Stomach (tissue), 9 donors: ENCODE data around the gene RTN4. TPM values are rescaled to one million over a fixed set of nuclear protein-coding genes. Genes with fewer than 3 reads are reported as not detected.

ENCODE experiments used
- DNase-seq, 2 donors: peaks; one replicate each; pipeline versions ENCODE4 v3.0.0 to v3.0.0-alpha.2; 2013 to 2019
- H3K27ac ChIP-seq, 5 donors: fragments of 200-600 bp in 4 of 5; sonication (generic) in 4 of 5; one replicate each; pipeline ENCODE4 v1.5.1; 2013 to 2019; ENCODE audit warnings: mild to moderate bottlenecking in 1 of 5, moderate library complexity in 1 of 5
- H3K27me3 ChIP-seq, 3 donors: fragments of 200-600 bp; sonication (generic); one replicate each; pipeline ENCODE4 v1.5.1; 2017 to 2019; ENCODE audit warnings: mixed run types in 1 of 3
- H3K36me3 ChIP-seq, 4 donors: fragments of 200-600 bp; sonication (generic); 1 replicate in 3 of 4; 2 replicates in 1 of 4; pipeline ENCODE4 v1.5.1; 2016 to 2019
- H3K4me1 ChIP-seq, 4 donors: fragments of 200-600 bp; sonication (generic); one replicate each; pipeline ENCODE4 v1.5.1; 2016 to 2019
- H3K4me3 ChIP-seq, 4 donors: fragments of 200-600 bp; sonication (generic) in 3 of 4; one replicate each; pipeline ENCODE4 v1.5.1; 2016 to 2019; ENCODE audit warnings: mild to moderate bottlenecking in 1 of 4
- H3K9me3 ChIP-seq, 4 donors: fragments of 200-600 bp; sonication (generic); one replicate each; pipeline ENCODE4 v1.5.1; 2016 to 2019
- EP300 ChIP-seq: sonication (generic); formaldehyde crosslinking; IDR thresholded peaks from one replicate; pipeline ENCODE4 v1.6.1; 2017; ENCODE audit warnings: antibody characterized with exemption
- POLR2A ChIP-seq, 4 donors: fragments of 450-650 bp; IDR thresholded peaks; one replicate each; pipeline ENCODE4 v1.6.1; 2016; ENCODE audit warnings: antibody characterized with exemption in 4 of 4, control low read depth in 2 of 4, mild to moderate bottlenecking in 1 of 4, moderate library complexity in 1 of 4
- POLR2AphosphoS5 ChIP-seq, 3 donors: sonication (generic); formaldehyde crosslinking; IDR thresholded peaks; one replicate each; pipeline ENCODE4 v1.6.1; 2016; ENCODE audit warnings: antibody characterized with exemption in 3 of 3
- WGBS, 5 donors: extraction: QIAGEN DNeasy Blood & Tissue Kit in 3 of 5; methylation state at CpG; one replicate each; pipeline versions ENCODE4 v1.1.5 to v1.1.7; 2013 to 2018; 5-methylcytosine and 5-hydroxymethylcytosine counted together
- intact Hi-C: fragments of 100-400 bp; cut with DNase I; formaldehyde crosslinking; loops from one replicate; pipeline ENCODE4 v1.15.1; 2023; ENCODE audit warnings: low total_unique reads
- polyA plus RNA-seq, 3 donors: library from polyadenylated mRNA; stranded (reverse); fragments of 200-250 nt; gene quantifications; one replicate each; pipeline ENCODE4 v1.2.3, GENCODE V29; 2013
- total RNA-seq, 5 donors: library from RNA; depleted of rRNA; stranded (reverse); fragments of >200 nt; gene quantifications; one replicate each; pipeline versions ENCODE4 v1.1.0 to v1.2.3, GENCODE V29; 2014 to 2016
- TF ChIP-seq, protein P1 (sequence below), 7 experiments: fragments of 450-650 bp in 4 of 7; fragments of 200-600 bp in 3 of 7; sonication (generic) in 3 of 7; IDR thresholded peaks; one replicate each; pipeline ENCODE4 v1.5.1; 2016 to 2019; ENCODE audit warnings: antibody characterized with exemption in 7 of 7, control low read depth in 2 of 7, mild to moderate bottlenecking in 1 of 7
- donor health status: healthy with polysubstance abuse.
- donor health status: Bipolar disorder and iron deficiency.
- donor health status: healthy.

RTN4 gene
- total and polyA plus RNA-seq, 8 donors = 40.8 to 463 (median 126) TPM

DNA sequence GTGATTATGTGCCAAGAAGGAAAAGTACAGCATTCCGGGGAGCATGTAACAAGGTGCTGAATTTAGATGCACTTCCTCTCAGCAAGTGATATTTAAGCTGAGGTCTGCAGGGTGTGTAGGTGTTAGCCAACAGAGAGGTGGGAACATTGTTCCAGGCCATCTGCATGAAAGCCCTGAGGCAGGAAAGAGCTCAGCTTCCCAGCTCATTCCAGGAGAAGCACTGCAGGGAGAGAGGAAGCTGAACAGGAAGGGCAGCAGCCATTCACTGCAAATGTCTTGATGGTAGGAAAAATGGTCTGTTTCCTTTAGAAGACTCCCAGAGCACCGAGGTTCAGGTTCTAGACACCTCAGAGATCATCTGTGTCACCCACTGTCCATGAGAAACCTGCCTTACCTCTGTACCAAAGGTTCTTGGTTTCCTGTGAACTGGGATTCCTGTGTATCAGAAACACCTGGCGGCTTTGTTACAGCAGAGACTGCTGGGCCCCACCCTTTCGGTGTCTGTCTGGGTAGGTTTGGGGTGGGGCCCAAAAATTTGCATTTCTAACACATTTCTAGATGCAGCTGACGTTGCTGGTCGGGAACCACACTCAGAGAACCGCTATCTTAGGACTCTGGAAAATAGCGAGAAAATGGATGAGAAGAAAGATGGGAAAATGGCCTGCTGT, 84.0 kb downstream of the RTN4 start:
- no peak overlapping the region for H3K27ac ChIP-seq
- TF ChIP-seq EP300 (no peak), POLR2A (IDR thresholded peaks at IDR 0.05) (no peak), POLR2AphosphoS5 (IDR thresholded peaks at IDR 0.05) (no peak)
- TF ChIP-seq, protein P1, sequence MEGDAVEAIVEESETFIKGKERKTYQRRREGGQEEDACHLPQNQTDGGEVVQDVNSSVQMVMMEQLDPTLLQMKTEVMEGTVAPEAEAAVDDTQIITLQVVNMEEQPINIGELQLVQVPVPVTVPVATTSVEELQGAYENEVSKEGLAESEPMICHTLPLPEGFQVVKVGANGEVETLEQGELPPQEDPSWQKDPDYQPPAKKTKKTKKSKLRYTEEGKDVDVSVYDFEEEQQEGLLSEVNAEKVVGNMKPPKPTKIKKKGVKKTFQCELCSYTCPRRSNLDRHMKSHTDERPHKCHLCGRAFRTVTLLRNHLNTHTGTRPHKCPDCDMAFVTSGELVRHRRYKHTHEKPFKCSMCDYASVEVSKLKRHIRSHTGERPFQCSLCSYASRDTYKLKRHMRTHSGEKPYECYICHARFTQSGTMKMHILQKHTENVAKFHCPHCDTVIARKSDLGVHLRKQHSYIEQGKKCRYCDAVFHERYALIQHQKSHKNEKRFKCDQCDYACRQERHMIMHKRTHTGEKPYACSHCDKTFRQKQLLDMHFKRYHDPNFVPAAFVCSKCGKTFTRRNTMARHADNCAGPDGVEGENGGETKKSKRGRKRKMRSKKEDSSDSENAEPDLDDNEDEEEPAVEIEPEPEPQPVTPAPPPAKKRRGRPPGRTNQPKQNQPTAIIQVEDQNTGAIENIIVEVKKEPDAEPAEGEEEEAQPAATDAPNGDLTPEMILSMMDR (IDR thresholded peaks at IDR 0.05) = no peak
- H3K27me3 ChIP-seq = no peaks in the 10 kb centered on the region
- no peak overlapping the region for H3K4me3 ChIP-seq
- peaks cover 0 to 40% (median 34%) of the 10 kb centered on the region in 4 donors for H3K36me3 ChIP-seq
- 75 to 88% (median 79%) methylated on average over 8 of the region's 8 CpGs for WGBS, 5 donors
- intact Hi-C loops = no loop called here
- DNase-seq = no peak
- peaks cover 0 to 9% (median 3%) of the 10 kb centered on the region in 4 donors for H3K4me1 ChIP-seq
- H3K9me3 ChIP-seq = no peaks in the 10 kb centered on the region

GRCh38 chr2:54965425-54965824, 84.8 kb downstream of the RTN4 start:
- TF ChIP-seq POLR2A (IDR thresholded peaks at IDR 0.05) = no peak
- no peak for TF ChIP-seq POLR2AphosphoS5 (IDR thresholded peaks at IDR 0.05)
- no peak for TF ChIP-seq EP300
- TF ChIP-seq, protein P1 (IDR thresholded peaks at IDR 0.05) = no peak

GRCh38 chr2:54964816-54965215, 85.4 kb downstream of the RTN4 start:
- Histone ChIP-seq H3K9me3 (no peaks in the 10 kb centered on the region), H3K4me1 (peaks cover 0 to 9% (median 3%) of the 10 kb centered on the region in 4 donors), H3K4me3 (no peak overlapping the region), H3K27ac (no peak overlapping the region), H3K27me3 (no peaks in the 10 kb centered on the region), H3K36me3 (peaks cover 0 to 25% (median 19%) of the 10 kb centered on the region in 4 donors)
- intact Hi-C loops = no loop called here
- TF ChIP-seq EP300 = no peak
- TF ChIP-seq, protein P1 (IDR thresholded peaks at IDR 0.05) = no peak
- DNase-seq = no peak
- 51 to 74% (median 66%) methylated on average over 4 of the region's 4 CpGs for WGBS, 5 donors

More at GRCh38 chr2:54965425-54965824, 84.8 kb downstream of the RTN4 start:
- Histone ChIP-seq H3K36me3 (peaks cover 0 to 31% (median 25%) of the 10 kb centered on the region in 4 donors), H3K4me3 (no peak overlapping the region), H3K9me3 (no peaks in the 10 kb centered on the region), H3K27ac (no peak overlapping the region), H3K27me3 (no peaks in the 10 kb centered on the region), H3K4me1 (peaks cover 0 to 9% (median 3%) of the 10 kb centered on the region in 4 donors)
- 95 to 98% (median 97%) methylated on average over 6 of the region's 6 CpGs for WGBS, 5 donors
- DNase-seq = no peak
- intact Hi-C loops = no loop called here

DNA sequence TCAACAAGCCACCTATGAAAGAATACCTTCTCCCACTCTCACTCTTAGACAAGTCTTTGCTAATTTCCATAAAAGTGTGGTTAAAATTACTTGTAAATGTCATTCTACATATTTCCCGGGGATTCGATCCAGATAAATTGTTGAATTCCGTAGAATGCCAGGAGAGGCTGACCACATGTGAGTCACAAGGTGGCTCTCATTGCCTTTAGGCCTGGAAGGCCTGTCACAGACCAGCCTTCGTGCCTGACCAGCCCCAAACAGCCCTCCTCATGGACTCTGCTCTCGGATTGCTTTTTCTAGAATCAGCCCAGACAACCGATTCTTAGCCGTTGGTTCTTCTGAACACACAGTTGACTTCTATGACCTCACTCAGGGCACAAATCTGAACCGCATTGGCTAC, 86.0 kb downstream of the RTN4 start:
- Histone ChIP-seq H3K4me3 (no peak overlapping the region), H3K4me1 (peaks cover 0 to 9% (median 3%) of the 10 kb centered on the region in 4 donors), H3K36me3 (peaks cover 0 to 19% (median 14%) of the 10 kb centered on the region in 4 donors), H3K27ac (no peak overlapping the region), H3K27me3 (no peaks in the 10 kb centered on the region), H3K9me3 (no peaks in the 10 kb centered on the region)
- 93 to 96% (median 95%) methylated on average over 8 of the region's 8 CpGs for WGBS, 5 donors
- no peak for DNase-seq
- TF ChIP-seq EP300 (no peak), POLR2A (IDR thresholded peaks at IDR 0.05) (no peak)
- intact Hi-C loops = no loop called here

DNA sequence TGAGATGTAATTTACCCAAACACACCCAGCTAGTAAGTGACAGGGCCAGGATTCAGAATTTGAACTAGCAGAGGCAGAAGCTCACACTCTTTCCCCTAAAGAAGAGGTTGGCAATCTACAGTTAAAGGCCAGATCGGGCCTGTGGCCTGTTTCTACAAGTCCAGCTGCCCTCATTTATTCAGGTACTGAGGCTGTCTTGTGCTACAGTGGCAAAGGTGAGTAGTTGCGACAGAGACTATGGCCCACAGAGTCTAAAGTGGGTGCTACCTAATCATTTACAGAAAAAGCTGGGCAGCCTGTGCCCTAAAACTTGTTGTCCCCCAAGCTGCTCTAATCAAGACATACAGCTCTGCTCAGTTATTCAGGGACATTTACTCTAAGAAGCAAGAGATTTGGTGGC, 86.8 kb downstream of the RTN4 start:
- TF ChIP-seq EP300 = no peak
- TF ChIP-seq, protein P1 (IDR thresholded peaks at IDR 0.05) = no peak
- no peak for TF ChIP-seq POLR2AphosphoS5 (IDR thresholded peaks at IDR 0.05)
- no peak for TF ChIP-seq POLR2A (IDR thresholded peaks at IDR 0.05)
- no peak for DNase-seq
- Histone ChIP-seq H3K27me3 (no peaks in the 10 kb centered on the region), H3K27ac (no peak overlapping the region), H3K36me3 (peaks cover 0 to 14% (median 8%) of the 10 kb centered on the region in 4 donors), H3K9me3 (no peaks in the 10 kb centered on the region), H3K4me3 (no peak overlapping the region), H3K4me1 (peaks cover 0 to 9% (median 3%) of the 10 kb centered on the region in 4 donors)
- WGBS, 5 donors = 81 to 100% (median 95%) methylated on average over 2 of the region's 2 CpGs
- intact Hi-C loops = no loop called here
